Rectal smooth muscle tissue (tissue), 1 donor: ENCODE results near the gene LRP1.

Experiments
- H3K27ac ChIP-seq: one replicate; pipeline ENCODE4 v1.7.0; 2013; ENCODE audit warnings: low read depth, low read length, inconsistent platforms
- H3K27me3 ChIP-seq: one replicate; pipeline ENCODE4 v1.7.0; 2013; ENCODE audit warnings: low read length; ENCODE audit not compliant: control insufficient read depth, insufficient read depth
- H3K36me3 ChIP-seq: one replicate; pipeline ENCODE4 v1.7.0; 2013; ENCODE audit warnings: low read length; ENCODE audit not compliant: control insufficient read depth, insufficient read depth
- H3K4me1 ChIP-seq: one replicate; pipeline ENCODE4 v1.7.0; 2013; ENCODE audit warnings: low read length; ENCODE audit not compliant: control insufficient read depth, insufficient read depth
- H3K4me3 ChIP-seq: one replicate; pipeline ENCODE4 v1.7.0; 2013; ENCODE audit warnings: low read length
- H3K9ac ChIP-seq: one replicate; pipeline ENCODE4 v1.7.0; 2013; ENCODE audit warnings: low read length

Gene LRP1

GRCh38 chr12:57231276-57232021, 103.2 kb downstream of the LRP1 start:
- H3K27ac ChIP-seq = no peak overlapping the region
- no peak overlapping the region for H3K4me3 ChIP-seq
- H3K4me1 ChIP-seq = no peaks in the 10 kb centered on the region
- no peak overlapping the region for H3K9ac ChIP-seq
- H3K27me3 ChIP-seq = peaks cover 5% of the 10 kb centered on the region
- peaks cover 25% of the 10 kb centered on the region for H3K36me3 ChIP-seq

GRCh38 chr12:57232156-57232756, 104.0 kb downstream of the LRP1 start:
- H3K36me3 ChIP-seq = peaks cover 25% of the 10 kb centered on the region
- H3K9ac ChIP-seq = no peak overlapping the region
- H3K4me1 ChIP-seq = no peaks in the 10 kb centered on the region
- H3K27ac ChIP-seq = no peak overlapping the region
- H3K27me3 ChIP-seq = peaks cover 5% of the 10 kb centered on the region
- H3K4me3 ChIP-seq = no peak overlapping the region

GRCh38 chr12:57233357-57234232, 105.3 kb downstream of the LRP1 start:
- peaks cover 18% of the 10 kb centered on the region for H3K27me3 ChIP-seq
- H3K9ac ChIP-seq = no peak overlapping the region
- H3K27ac ChIP-seq = no peak overlapping the region
- no peak overlapping the region for H3K4me3 ChIP-seq
- peaks cover 25% of the 10 kb centered on the region for H3K36me3 ChIP-seq
- H3K4me1 ChIP-seq = no peaks in the 10 kb centered on the region

GRCh38 chr12:57234233-57234570, 105.9 kb downstream of the LRP1 start:
- Histone ChIP-seq H3K27me3 (peaks cover 19% of the 10 kb centered on the region), H3K36me3 (peaks cover 25% of the 10 kb centered on the region), H3K4me3 (no peak overlapping the region), H3K27ac (no peak overlapping the region), H3K9ac (no peak overlapping the region), H3K4me1 (no peaks in the 10 kb centered on the region)

- peaks cover 1% of the 10 kb centered on the region for H3K4me1 ChIP-seq
- H3K27ac ChIP-seq = no peak overlapping the region
Observed at GRCh38 chr12:57234571-57235016, 106.3 kb downstream of the LRP1 start.

GRCh38 chr12:57235017-57235727, 106.9 kb downstream of the LRP1 start:
- Histone ChIP-seq H3K4me3 (no peak overlapping the region), H3K27me3 (peaks cover 24% of the 10 kb centered on the region), H3K4me1 (peaks cover 4% of the 10 kb centered on the region)

More at GRCh38 chr12:57234571-57235016, 106.3 kb downstream of the LRP1 start:
- H3K36me3 ChIP-seq = peaks cover 25% of the 10 kb centered on the region
- peaks cover 23% of the 10 kb centered on the region for H3K27me3 ChIP-seq
- no peak overlapping the region for H3K4me3 ChIP-seq
- H3K9ac ChIP-seq = no peak overlapping the region

GRCh38 chr12:57235728-57236131, 107.4 kb downstream of the LRP1 start:
- H3K27ac ChIP-seq = no peak overlapping the region
- no peak overlapping the region for H3K9ac ChIP-seq
- H3K36me3 ChIP-seq = peaks cover 25% of the 10 kb centered on the region
- peaks cover 7% of the 10 kb centered on the region for H3K4me1 ChIP-seq
- H3K4me3 ChIP-seq = no peak overlapping the region
- peaks cover 29% of the 10 kb centered on the region for H3K27me3 ChIP-seq

More at GRCh38 chr12:57235017-57235727, 106.9 kb downstream of the LRP1 start:
- Histone ChIP-seq H3K36me3 (peaks cover 25% of the 10 kb centered on the region), H3K9ac (no peak overlapping the region), H3K27ac (no peak overlapping the region)

- Histone ChIP-seq H3K27me3 (peaks cover 36% of the 10 kb centered on the region), H3K36me3 (peaks cover 24% of the 10 kb centered on the region), H3K27ac (no peak overlapping the region), H3K9ac (no peak overlapping the region), H3K4me3 (no peak overlapping the region), H3K4me1 (peaks cover 9% of the 10 kb centered on the region)
Observed at GRCh38 chr12:57236201-57236924, 108.1 kb downstream of the LRP1 start.

- H3K36me3 ChIP-seq = peaks cover 17% of the 10 kb centered on the region
- no peak overlapping the region for H3K4me3 ChIP-seq
- H3K27ac ChIP-seq = no peak overlapping the region
- peaks cover 42% of the 10 kb centered on the region for H3K27me3 ChIP-seq
- no peak overlapping the region for H3K9ac ChIP-seq
- H3K4me1 ChIP-seq = peaks cover 9% of the 10 kb centered on the region
Observed at GRCh38 chr12:57236925-57237595, 108.8 kb downstream of the LRP1 start.

- Histone ChIP-seq H3K36me3 (peaks cover 12% of the 10 kb centered on the region), H3K4me3 (no peak overlapping the region), H3K4me1 (peaks cover 9% of the 10 kb centered on the region), H3K27ac (no peak overlapping the region), H3K27me3 (peaks cover 47% of the 10 kb centered on the region), H3K9ac (no peak overlapping the region)
Observed at GRCh38 chr12:57237596-57237931, 109.3 kb downstream of the LRP1 start.
